SIG-M5 treated with dmso at 0.1 percent for 504 hours (cell line): ENCODE data around the gene SCAP.
"Not testable (repeated sequence)": the region's sequence is repeated elsewhere in the genome, so short reads cannot be mapped to it uniquely, and the experiment has no call there.

Experiments
- DNase-seq: peaks from one replicate; lab custom pipeline; 2025; ENCODE audit not compliant: unreplicated experiment; lab: John Stamatoyannopoulos, UW

The SCAP gene

GRCh38 chr3:47475570-47476329 is at the start of gene SCAP:
SCAP (minus strand) TSS chr3:47475941; CDS start chr3:47442993, 32,948 bp downstream.
- DNase-seq: peak; percentile 83

- no peak for DNase-seq
Measured at GRCh38 chr3:47523310-47524073, 47.8 kb upstream of the SCAP start.

GRCh38 chr3:47522082-47522987 is 46.6 kb upstream of the SCAP start:
- DNase-seq: peak; percentile 93

- no peak for DNase-seq
Measured at GRCh38 chr3:47520756-47521155, 45.0 kb upstream of the SCAP start.

GRCh38 chr3:47517937-47518336 is 42.2 kb upstream of the SCAP start:
- no peak for DNase-seq

GRCh38 chr3:47515864-47516319 is 40.2 kb upstream of the SCAP start:
- DNase-seq: no peak

- DNase-seq: no peak
Measured at GRCh38 chr3:47515100-47515499, 39.4 kb upstream of the SCAP start.

- DNase-seq: peak; percentile 95
Measured at GRCh38 chr3:47513125-47513929, 37.6 kb upstream of the SCAP start, which contains the start of gene ELP6. ELP6 (minus strand) TSS chr3:47513712; CDS start chr3:47513590, 122 bp downstream.

GRCh38 chr3:47512416-47513124 is 36.8 kb upstream of the SCAP start:
- peak; percentile 13 for DNase-seq

GRCh38 chr3:47505267-47505666 is 29.5 kb upstream of the SCAP start:
- not testable (repeated sequence) for DNase-seq

- DNase-seq: no peak
Measured at GRCh38 chr3:47504113-47504512, 28.4 kb upstream of the SCAP start.

GRCh38 chr3:47503033-47503432 is 27.3 kb upstream of the SCAP start:
- DNase-seq: no peak

GRCh38 chr3:47496892-47497291 is 21.2 kb upstream of the SCAP start:
- DNase-seq: no peak

GRCh38 chr3:47495886-47496285 is 20.1 kb upstream of the SCAP start:
- DNase-seq: no peak

- DNase-seq: no peak
Measured at GRCh38 chr3:47495111-47495510, 19.4 kb upstream of the SCAP start.

- DNase-seq: no peak
Measured at GRCh38 chr3:47491777-47492176, 16.0 kb upstream of the SCAP start.

GRCh38 chr3:47491186-47491585 is 15.4 kb upstream of the SCAP start:
- DNase-seq: no peak

GRCh38 chr3:47487265-47487664 is 11.5 kb upstream of the SCAP start:
- DNase-seq: no peak

GRCh38 chr3:47485812-47486211 is 10.1 kb upstream of the SCAP start:
- no peak for DNase-seq

- DNase-seq: no peak
Measured at GRCh38 chr3:47482366-47482765, 6.6 kb upstream of the SCAP start.
